HG02588 (cell line): ENCODE measurements around the gene KIAA1549.

Experiments used
- ATAC-seq: cut with Tn5 transposase; IDR thresholded peaks from one replicate; pipeline ENCODE4 v1.9.1; 2021; ENCODE audit warnings: mild to moderate bottlenecking, moderate library complexity; ENCODE audit not compliant: unreplicated experiment

The KIAA1549 gene

GRCh38 chr7:138975343-138976104 is 5.7 kb downstream of the KIAA1549 start:
- no peak for ATAC-seq

DNA sequence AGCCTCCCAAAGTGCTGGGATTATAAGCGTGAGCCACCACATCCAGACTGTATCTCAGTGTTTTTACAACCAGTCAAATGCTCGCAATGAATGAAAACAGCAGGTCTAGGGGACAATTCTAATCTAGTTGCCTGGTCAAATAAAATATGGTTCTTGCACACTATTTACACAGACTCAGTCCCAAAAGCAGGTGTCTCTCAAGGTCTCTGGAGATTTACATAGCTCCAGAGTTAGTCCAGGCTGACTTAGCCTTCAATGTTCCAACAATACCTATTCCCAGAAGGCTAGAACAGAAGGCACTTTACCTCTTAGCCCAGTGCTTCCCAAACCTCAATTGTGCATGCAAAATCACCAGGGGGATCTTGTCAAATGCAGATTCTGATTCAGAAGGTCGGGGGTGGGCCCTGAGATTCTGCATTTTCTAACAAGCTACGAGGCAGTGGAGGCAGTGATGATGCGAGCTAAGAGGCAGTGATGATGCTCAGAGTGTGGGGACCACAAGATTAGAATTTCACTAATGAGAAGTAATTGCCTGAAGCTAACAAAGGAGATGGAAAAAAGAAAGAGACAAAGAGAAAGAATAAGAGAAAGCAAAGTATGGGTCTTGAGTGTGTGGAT is 6.4 kb downstream of the KIAA1549 start:
- no peak for ATAC-seq

DNA sequence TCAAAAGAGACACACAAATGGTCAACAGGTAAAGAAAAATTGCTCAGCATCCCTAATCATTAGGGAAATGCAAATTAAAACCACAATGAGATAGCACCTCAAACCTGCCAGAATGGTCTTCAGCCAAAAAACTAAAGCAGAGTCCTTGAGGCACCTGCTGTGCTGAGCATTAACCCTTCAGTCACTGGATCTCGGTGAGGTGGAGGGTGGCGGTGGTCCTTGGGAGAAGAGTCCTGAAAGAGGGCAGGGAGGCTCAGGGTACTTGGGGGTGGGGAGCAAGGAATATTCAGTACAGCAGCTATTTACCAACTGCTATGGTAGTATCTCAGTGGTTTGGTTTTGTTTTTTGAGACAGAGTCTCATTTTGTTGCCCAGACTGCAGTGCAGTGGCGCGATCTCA is 7.1 kb downstream of the KIAA1549 start:
- ATAC-seq, result no peak

DNA sequence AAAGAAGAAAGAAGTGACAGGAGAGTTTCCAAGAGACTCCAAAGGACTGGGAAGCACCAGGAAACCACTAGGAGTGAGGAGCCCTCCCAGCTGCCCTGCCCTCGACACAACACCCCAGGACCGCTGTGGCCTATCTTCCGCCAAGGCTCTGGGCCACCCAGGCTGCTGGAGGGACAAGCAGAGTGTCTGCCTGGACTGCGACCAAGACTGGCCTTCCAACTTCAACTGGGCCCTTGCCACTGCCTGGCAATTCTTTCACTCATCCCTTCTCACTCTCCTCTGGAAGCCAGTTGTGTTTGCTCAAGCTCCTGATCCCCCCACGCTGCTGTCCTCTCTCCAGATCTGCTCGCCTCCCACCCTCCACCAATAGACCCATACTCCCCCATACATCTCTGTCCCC is 10.2 kb downstream of the KIAA1549 start:
- ATAC-seq, result no peak

- no peak for ATAC-seq
Measured at GRCh38 chr7:138970446-138970845, 10.7 kb downstream of the KIAA1549 start.

GRCh38 chr7:138967159-138967558 is 14.0 kb downstream of the KIAA1549 start:
- no peak for ATAC-seq

- ATAC-seq, result no peak
Measured at GRCh38 chr7:138964624-138965436, 16.4 kb downstream of the KIAA1549 start.

GRCh38 chr7:138963675-138964074 is 17.5 kb downstream of the KIAA1549 start:
- ATAC-seq, result no peak

DNA sequence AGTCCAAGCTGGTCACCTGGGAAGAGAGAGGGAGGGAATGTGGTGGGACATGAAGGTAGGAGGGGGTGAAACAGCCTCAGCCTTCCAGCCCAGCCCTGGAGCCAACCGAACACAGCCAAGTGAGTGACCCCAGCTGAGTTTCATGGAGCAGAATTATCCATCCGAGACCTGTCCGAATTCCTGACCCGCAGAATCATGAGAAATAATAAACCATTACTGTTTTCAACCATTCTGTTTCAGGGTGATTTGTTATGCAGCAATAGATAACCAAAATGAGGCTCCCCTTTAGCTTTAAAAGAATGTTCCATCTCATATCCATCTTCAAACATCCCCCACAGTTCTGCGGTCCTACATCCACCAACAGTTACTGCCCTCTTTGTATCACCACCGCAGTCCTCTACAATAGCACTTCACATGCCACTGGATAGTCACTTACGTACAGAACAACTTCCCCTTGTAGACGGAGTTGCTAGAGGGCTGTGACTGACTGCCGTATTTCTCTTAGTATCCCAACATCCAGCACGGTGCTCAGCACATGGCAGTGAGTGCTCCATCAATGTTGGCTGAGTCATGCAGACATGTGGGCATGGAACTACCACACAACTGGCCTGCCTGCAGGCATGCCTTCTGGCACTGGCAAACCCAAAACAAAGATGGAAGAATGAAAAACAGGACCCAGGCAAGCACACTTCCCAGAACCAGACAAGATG is 18.5 kb downstream of the KIAA1549 start:
- ATAC-seq, result no peak

DNA sequence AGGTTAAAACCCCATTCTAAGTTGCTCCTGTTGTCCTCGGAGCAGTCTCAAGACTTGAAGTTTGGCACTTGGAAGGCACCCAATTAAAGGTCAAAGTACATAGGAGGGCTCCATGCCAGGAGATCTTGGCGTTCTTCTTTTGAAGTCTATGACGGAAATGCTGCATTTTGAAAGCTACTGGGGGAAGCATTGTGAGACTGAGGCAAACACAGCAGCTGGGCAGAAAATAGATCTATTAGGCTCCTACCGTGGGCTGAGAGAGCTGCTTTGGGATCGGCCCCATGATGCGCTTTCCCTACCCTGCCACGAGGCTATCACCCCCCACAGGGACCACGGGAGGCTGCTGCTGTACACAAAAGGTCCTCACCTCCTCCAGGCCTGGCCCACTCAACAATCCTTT is 20.0 kb downstream of the KIAA1549 start:
- no peak for ATAC-seq

- no peak for ATAC-seq
Measured at GRCh38 chr7:138958391-138958956, 22.7 kb downstream of the KIAA1549 start.

DNA sequence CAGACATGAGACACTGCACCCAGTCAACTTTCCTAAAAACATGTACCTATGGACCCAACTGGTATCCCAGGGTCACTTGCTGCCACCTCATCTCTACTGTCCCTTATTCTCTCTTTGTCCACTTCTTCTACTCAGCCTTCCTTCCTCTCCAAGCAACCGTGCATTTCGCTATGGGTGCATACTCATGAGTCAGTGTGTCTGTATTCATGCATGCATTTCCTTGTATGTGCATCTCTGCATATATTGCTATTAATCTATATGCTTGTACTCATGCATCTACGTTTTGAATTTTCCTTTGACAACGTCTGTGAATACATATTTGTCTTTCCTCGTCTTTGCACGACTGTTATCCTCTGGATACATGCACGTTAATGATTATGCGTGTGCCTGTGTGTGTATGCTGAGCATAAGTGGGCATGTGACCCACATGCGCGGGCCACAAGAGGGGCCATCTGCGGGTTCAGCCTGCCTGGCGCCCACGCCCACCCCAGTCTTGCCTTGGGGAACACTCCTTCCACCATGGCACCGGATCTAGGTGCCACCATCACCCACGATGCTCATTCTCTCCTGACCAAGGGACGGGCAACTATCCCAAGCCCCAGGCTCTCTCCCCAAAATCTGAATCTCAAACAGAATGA is 23.3 kb downstream of the KIAA1549 start:
- ATAC-seq, result no peak

DNA sequence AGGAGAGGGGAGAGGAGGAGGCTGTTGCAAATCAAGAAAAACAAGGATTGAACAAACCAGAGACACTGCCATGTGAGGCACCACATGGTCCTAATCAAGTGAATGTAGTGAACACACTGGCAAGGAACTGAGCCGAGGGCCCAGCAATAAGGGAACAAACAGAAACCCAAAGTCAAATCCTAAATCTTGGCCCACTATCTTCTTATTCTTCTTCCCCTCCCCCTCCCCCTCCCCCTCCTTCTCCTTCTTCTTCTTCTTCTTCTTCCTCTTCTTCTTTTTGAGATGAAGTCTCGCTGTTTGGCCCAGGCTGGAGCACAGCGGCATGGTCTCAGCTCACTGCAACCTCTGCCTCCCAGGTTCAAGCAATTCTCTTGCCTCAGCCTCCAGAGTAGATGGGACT is 24.0 kb downstream of the KIAA1549 start:
- no peak for ATAC-seq

DNA sequence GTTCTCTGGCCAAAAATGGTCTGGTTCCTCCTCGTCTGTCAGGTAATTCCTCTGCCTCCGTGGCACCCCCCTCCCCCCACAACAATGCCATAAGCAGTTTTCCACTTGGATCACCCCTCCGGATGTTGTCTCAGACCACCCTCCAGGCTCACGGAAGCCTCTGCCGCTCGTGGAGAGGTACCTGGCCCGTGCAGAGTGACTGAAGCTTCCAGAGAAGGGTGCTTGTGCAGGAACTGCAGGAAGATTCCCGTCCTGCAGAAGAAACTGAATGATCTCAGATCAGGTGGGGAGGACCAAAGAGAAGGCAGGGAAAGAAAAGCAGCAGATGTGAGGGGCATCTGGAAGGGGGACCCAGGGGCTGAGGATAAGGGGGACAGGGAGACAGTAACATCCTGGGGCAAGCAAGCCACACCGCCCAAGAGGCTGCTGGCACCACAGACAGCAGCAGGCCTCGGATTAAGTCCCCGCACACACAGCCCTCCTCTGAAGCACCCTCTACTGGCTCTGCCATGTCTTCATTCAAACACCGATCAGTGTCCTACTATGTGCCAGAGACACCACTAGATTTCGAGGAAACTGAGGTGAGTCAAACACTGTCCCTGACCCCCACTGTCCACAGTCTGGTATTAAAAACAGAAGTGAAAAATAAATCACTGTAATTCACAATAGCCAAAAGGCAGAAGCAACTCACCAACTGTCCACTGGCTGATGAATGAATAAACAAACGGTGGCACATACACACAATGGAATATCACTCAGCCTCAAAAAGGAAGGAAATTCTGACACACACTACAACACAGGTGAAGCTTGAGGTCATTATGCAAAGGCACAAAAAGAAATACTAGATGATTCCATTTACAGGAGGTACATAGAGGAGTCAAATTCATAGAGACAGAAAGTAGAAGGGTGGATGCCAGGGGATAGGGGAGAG is 26.4 kb downstream of the KIAA1549 start:
- ATAC-seq, result no peak

- ATAC-seq, result no peak
Measured at GRCh38 chr7:138952791-138953190, 28.4 kb downstream of the KIAA1549 start.

GRCh38 chr7:138951953-138952352 is 29.2 kb downstream of the KIAA1549 start:
- ATAC-seq, result no peak

DNA sequence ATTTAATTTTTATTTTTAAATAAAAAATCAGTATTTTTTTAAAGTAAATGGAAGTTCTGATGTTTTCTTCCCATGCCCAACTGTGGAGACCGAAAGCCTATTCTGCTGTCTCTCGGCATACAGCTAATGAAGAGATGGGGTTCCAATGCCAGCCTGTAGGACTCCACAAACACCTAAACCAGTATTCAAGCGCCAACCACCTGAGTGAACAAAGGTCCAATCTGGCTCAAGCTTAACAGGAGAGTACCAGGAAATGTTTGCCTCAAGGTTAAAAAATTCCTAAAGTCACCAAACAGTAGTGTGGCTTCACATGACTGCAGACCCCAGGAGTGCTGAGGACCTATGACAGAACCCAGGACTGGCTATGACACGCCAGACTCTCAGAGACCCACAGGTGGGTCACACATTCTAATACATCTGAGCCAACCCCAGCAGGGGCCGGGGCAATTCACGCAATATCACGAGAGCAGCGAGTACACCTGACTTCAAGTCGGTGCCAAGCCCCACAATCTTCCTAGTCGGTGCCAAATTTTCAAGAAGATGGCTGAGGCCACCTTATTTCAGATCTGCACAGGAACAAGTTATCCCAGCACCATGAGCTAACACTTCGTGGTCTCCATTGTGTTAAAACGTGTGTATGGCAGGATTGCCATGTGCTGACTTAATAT is 31.6 kb downstream of the KIAA1549 start:
- ATAC-seq, result no peak

- ATAC-seq, result no peak
Measured at GRCh38 chr7:138948403-138948802, 32.8 kb downstream of the KIAA1549 start.

DNA sequence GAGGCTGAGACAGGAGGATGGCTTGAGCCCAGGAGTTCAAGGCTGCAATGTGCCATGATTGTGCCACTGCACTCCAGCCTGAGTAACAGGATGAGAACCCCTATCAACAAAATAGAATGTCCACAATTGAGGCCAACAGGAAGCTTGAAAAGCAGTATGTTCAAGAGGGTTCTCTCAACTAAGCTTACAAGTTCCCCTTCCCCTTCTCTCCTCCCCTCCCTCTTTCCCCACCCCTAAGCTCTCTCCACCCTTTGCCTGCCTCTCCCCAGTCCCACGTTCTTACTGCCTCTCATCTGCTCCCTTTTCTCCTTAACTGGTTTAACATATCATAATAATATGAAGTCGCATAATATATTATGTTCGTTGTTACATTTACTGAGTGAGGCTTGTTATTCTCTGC is 35.4 kb downstream of the KIAA1549 start:
- ATAC-seq, result no peak
